Amniotic epithelial cell (primary cell): ENCODE measurements around the gene PDAP1.
A peak's percentile ranks its signal among the peaks of the same experiment; 100 is the strongest.
"Not testable (repeated sequence)": the region's sequence is repeated elsewhere in the genome, so short reads cannot be mapped to it uniquely, and the experiment has no call there.

ENCODE experiments used
- DNase-seq: peaks from one replicate; pipeline ENCODE4 v3.0.0-alpha.2; 2010; ENCODE audit warnings: low read depth

PDAP1 gene

GRCh38 chr7:99408379-99409191, at the start of gene PDAP1, which contains the start of gene BUD31:
Gene PDAP1 (minus strand): TSS chr7:99408597. CDS start chr7:99408548, 49 bp downstream.
Gene BUD31 (plus strand): TSS chr7:99408969. CDS start chr7:99411093, 2,124 bp downstream.
- peak; percentile 94 for DNase-seq

- DNase-seq = no peak
Measured at GRCh38 chr7:99457650-99458493, 49.5 kb upstream of the PDAP1 start.

- DNase-seq = no peak
Measured at GRCh38 chr7:99457050-99457649, 48.8 kb upstream of the PDAP1 start.

- no peak for DNase-seq
Measured at GRCh38 chr7:99456288-99456687, 47.9 kb upstream of the PDAP1 start.

GRCh38 chr7:99455874-99456273, 47.5 kb upstream of the PDAP1 start:
- DNase-seq = no peak

GRCh38 chr7:99453105-99453504, 44.7 kb upstream of the PDAP1 start:
- no peak for DNase-seq

GRCh38 chr7:99452541-99452940, 44.1 kb upstream of the PDAP1 start:
- no peak for DNase-seq

GRCh38 chr7:99451936-99452335, 43.5 kb upstream of the PDAP1 start:
- no peak for DNase-seq

- no peak for DNase-seq
Measured at GRCh38 chr7:99449326-99449725, 40.9 kb upstream of the PDAP1 start.

GRCh38 chr7:99448855-99449254, 40.5 kb upstream of the PDAP1 start:
- no peak for DNase-seq

GRCh38 chr7:99447943-99448342, 39.5 kb upstream of the PDAP1 start:
- DNase-seq = no peak

- DNase-seq = no peak
Measured at GRCh38 chr7:99446096-99446495, 37.7 kb upstream of the PDAP1 start.

- DNase-seq = peak; percentile 62
Measured at GRCh38 chr7:99440195-99440594, 31.8 kb upstream of the PDAP1 start.

- DNase-seq = peak; percentile 91
Measured at GRCh38 chr7:99438573-99439480, 30.4 kb upstream of the PDAP1 start, which contains the start of the genes CPSF4 and PTCD1. Gene CPSF4 (plus strand): TSS chr7:99438943. CDS start chr7:99439083, 140 bp downstream. Gene PTCD1 (minus strand): TSS chr7:99438798. CDS start chr7:99435242, 3,556 bp downstream.

GRCh38 chr7:99437946-99438572, 29.7 kb upstream of the PDAP1 start:
- peak; percentile 6 for DNase-seq

- no peak for DNase-seq
Measured at GRCh38 chr7:99433158-99433557, 24.8 kb upstream of the PDAP1 start.

GRCh38 chr7:99431756-99432540, 23.6 kb upstream of the PDAP1 start:
- not testable (repeated sequence) for DNase-seq

- no peak for DNase-seq
Measured at GRCh38 chr7:99429756-99430155, 21.4 kb upstream of the PDAP1 start.

- no peak for DNase-seq
Measured at GRCh38 chr7:99428972-99429566, 20.7 kb upstream of the PDAP1 start.
